GM23338 (cell line): Measurements from ENCODE around the gene PPP1R7. TPM values are rescaled to one million over a fixed set of nuclear protein-coding genes. Genes with fewer than 3 reads are reported as not detected.

Source experiments
- ATAC-seq: fragments of 200-7000 bp; cut with Tn5 transposase; 3 replicates; pipeline ENCODE4 v1.9.1; 2020
- DNase-seq: peaks from one replicate; pipeline ENCODE4 v3.0.0-alpha.2; 2015; ENCODE audit warnings: low spot score
- H2AFZ ChIP-seq: fragments of 200-600 bp; sonication (generic); 2 replicates; pipeline ENCODE4 v1.8.0; 2016; ENCODE audit warnings: antibody characterized with exemption, mild to moderate bottlenecking, moderate library complexity
- H3F3A ChIP-seq: fragments of 200-600 bp; sonication (generic); replicated peaks from 2 replicates; pipeline ENCODE4 v1.8.0; 2017; ENCODE audit warnings: antibody characterized with exemption, mixed run types, low read depth
- H3K27ac ChIP-seq: fragments of 200-600 bp; sonication (generic); 2 replicates; pipeline ENCODE4 v1.6.1; 2016; ENCODE audit warnings: low read depth
- H3K27me3 ChIP-seq: fragments of 200-600 bp; sonication (generic); 2 replicates; pipeline ENCODE4 v1.8.0; 2016; ENCODE audit warnings: mild to moderate bottlenecking, mixed run types, moderate library complexity; ENCODE audit not compliant: insufficient read depth
- H3K36me3 ChIP-seq: fragments of 200-600 bp; sonication (generic); 2 replicates; pipeline ENCODE4 v1.8.0; 2016; ENCODE audit warnings: mild to moderate bottlenecking; ENCODE audit not compliant: insufficient read depth
- H3K4me1 ChIP-seq: fragments of 200-600 bp; sonication (generic); 2 replicates; pipeline ENCODE4 v1.8.0; 2016; ENCODE audit warnings: mild to moderate bottlenecking, moderate library complexity; ENCODE audit not compliant: insufficient read depth
- H3K4me2 ChIP-seq: fragments of 200-600 bp; sonication (generic); 2 replicates; pipeline ENCODE4 v1.7.1; 2017; ENCODE audit warnings: mixed run types
- H3K4me3 ChIP-seq: fragments of 200-600 bp; sonication (generic); 2 replicates; pipeline ENCODE4 v1.6.1; 2016; ENCODE audit warnings: mixed run types
- H3K79me2 ChIP-seq: fragments of 200-600 bp; sonication (generic); replicated peaks from 2 replicates; pipeline ENCODE4 v1.8.0; 2017; ENCODE audit warnings: mild to moderate bottlenecking; ENCODE audit not compliant: insufficient read depth
- H3K9me2 ChIP-seq: fragments of 200-600 bp; sonication (generic); 2 replicates; pipeline ENCODE4 v1.8.0; 2017; ENCODE audit not compliant: insufficient read depth
- H4K20me1 ChIP-seq: fragments of 200-600 bp; sonication (generic); replicated peaks from 2 replicates; pipeline ENCODE4 v1.8.0; 2017; ENCODE audit warnings: mild to moderate bottlenecking; ENCODE audit not compliant: insufficient read depth
- H3K27ac Mint-ChIP-seq: 2 replicates; pipeline ENCODE4 v1.8.0; 2020; ENCODE audit warnings: inconsistent platforms, mild to moderate bottlenecking, moderate library complexity, mixed read lengths
- H3K27me3 Mint-ChIP-seq: 3 replicates; pipeline ENCODE4 v1.8.0; 2022; ENCODE audit warnings: low read depth, mild to moderate bottlenecking, moderate library complexity, mixed read lengths, inconsistent platforms; ENCODE audit not compliant: insufficient read depth, poor library complexity
- H3K36me3 Mint-ChIP-seq: 3 replicates; pipeline ENCODE4 v1.8.0; 2021; ENCODE audit warnings: low read depth, mild to moderate bottlenecking, inconsistent platforms, moderate library complexity, mixed read lengths
- H3K4me1 Mint-ChIP-seq: 3 replicates; pipeline ENCODE4 v1.8.0; 2020; ENCODE audit warnings: mild to moderate bottlenecking, inconsistent platforms, mixed read lengths
- H3K4me3 Mint-ChIP-seq: 3 replicates; pipeline ENCODE4 v1.8.0; 2021; ENCODE audit warnings: moderate library complexity, mild to moderate bottlenecking, inconsistent platforms, mixed read lengths
- H3K9me3 Mint-ChIP-seq: 3 replicates; pipeline ENCODE4 v1.8.0; 2020; ENCODE audit warnings: moderate library complexity, mild to moderate bottlenecking, inconsistent platforms, mixed read lengths
- CREB1 ChIP-seq: fragments of 250-450 bp; sonication (Bioruptor Pico); IDR thresholded peaks from 2 replicates; pipeline ENCODE4 v1.5.0; 2020; ENCODE audit warnings: low read depth, mild to moderate bottlenecking, moderate library complexity
- EZH2 ChIP-seq: fragments of 200-600 bp; sonication (generic); IDR thresholded peaks from one replicate; pipeline ENCODE4 v1.8.0; 2017; ENCODE audit warnings: antibody characterized with exemption, mild to moderate bottlenecking, low read depth; ENCODE audit not compliant: unreplicated experiment
- EZH2phosphoT487 ChIP-seq: fragments of 200-600 bp; sonication (generic); IDR thresholded peaks from one replicate; pipeline ENCODE4 v1.8.1; 2018; ENCODE audit warnings: antibody characterized with exemption; ENCODE audit not compliant: unreplicated experiment
- POLR2AphosphoS5 ChIP-seq: IDR thresholded peaks from 2 replicates; pipeline ENCODE4 v1.6.1; 2016; ENCODE audit warnings: antibody characterized with exemption, low read depth
- ZNF114 ChIP-seq: fragments of 250-450 bp; sonication (Bioruptor Pico); IDR thresholded peaks from 2 replicates; pipeline ENCODE4 v1.5.0; 2020; ENCODE audit warnings: mild to moderate bottlenecking, moderate library complexity
- ZNF331 ChIP-seq: fragments of 250-450 bp; sonication (Bioruptor Pico); IDR thresholded peaks from 2 replicates; pipeline ENCODE4 v1.5.0; 2020; ENCODE audit warnings: low read depth, mild to moderate bottlenecking, moderate library complexity
- polyA plus RNA-seq: library from polyadenylated mRNA; unstranded; fragments of >200 nt; fragmentation: Nextera tagmentation; extraction: Ambion mirVana; gene quantifications from 2 replicates; pipeline ENCODE4 v1.2.1, GENCODE V29; 2016
- total RNA-seq: library from RNA; depleted of rRNA; stranded (reverse); fragments of >200 nt; shearing (Covaris generic); gene quantifications from 2 replicates; pipeline ENCODE4 v1.2.3, GENCODE V29; 2014
- TF ChIP-seq, protein P1 (sequence below): IDR thresholded peaks from 2 replicates; pipeline ENCODE4 v1.6.1; 2016; ENCODE audit warnings: antibody characterized with exemption
- TF ChIP-seq, protein P2 (sequence below), 2 experiments: fragments of 200-600 bp in 1 of 2; sonication (generic) in 1 of 2; conservative IDR thresholded peaks; 2 replicates each; pipeline versions ENCODE4 v1.5.1 to v1.6.1; 2016 to 2017; ENCODE audit warnings: antibody characterized with exemption in 2 of 2, low read depth in 2 of 2, mild to moderate bottlenecking in 2 of 2, moderate library complexity in 1 of 2
- TF ChIP-seq, protein P3 (sequence below): IDR thresholded peaks from one replicate; pipeline ENCODE4 v1.6.1; 2018; ENCODE audit warnings: antibody characterized with exemption; ENCODE audit not compliant: unreplicated experiment
- TF ChIP-seq, protein P4 (sequence below): fragments of 250-450 bp; sonication (Bioruptor Pico); IDR thresholded peaks from 2 replicates; pipeline ENCODE4 v1.5.0; 2020; ENCODE audit warnings: mild to moderate bottlenecking, moderate library complexity

Gene PPP1R7
- total and polyA plus RNA-seq, 2 experiments from 2014 or later: 48.2 to 94.3 TPM

DNA sequence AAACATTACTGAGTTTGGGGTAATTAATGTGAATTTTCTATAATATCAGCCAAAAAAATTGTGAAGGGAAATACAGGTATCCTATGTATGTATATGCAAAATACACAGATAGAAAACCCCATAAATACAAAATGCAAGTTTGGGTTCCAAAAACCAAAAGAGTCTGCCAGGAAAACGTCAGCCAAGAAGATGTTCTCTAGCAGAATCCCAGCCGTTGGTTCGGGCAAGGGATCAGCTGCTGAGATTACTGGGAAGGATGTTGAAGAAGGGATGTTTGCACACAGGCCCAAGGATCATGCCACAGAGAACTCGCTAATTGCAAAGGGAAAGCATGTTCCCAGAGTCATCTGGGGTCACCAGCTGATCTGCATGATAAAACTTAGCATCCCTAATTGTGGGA lies 28.7 kb downstream of the PPP1R7 start (continued):
- TF ChIP-seq ZNF331 (CRISPR knock-in tag) (no peak), EZH2 (no peak), POLR2AphosphoS5 (no peak), CREB1 (CRISPR knock-in tag) (no peak), EZH2phosphoT487 (no peak), ZNF114 (CRISPR knock-in tag) (no peak)
- TF ChIP-seq, protein P1, sequence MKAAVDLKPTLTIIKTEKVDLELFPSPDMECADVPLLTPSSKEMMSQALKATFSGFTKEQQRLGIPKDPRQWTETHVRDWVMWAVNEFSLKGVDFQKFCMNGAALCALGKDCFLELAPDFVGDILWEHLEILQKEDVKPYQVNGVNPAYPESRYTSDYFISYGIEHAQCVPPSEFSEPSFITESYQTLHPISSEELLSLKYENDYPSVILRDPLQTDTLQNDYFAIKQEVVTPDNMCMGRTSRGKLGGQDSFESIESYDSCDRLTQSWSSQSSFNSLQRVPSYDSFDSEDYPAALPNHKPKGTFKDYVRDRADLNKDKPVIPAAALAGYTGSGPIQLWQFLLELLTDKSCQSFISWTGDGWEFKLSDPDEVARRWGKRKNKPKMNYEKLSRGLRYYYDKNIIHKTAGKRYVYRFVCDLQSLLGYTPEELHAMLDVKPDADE: no peak
- TF ChIP-seq, protein P2, sequence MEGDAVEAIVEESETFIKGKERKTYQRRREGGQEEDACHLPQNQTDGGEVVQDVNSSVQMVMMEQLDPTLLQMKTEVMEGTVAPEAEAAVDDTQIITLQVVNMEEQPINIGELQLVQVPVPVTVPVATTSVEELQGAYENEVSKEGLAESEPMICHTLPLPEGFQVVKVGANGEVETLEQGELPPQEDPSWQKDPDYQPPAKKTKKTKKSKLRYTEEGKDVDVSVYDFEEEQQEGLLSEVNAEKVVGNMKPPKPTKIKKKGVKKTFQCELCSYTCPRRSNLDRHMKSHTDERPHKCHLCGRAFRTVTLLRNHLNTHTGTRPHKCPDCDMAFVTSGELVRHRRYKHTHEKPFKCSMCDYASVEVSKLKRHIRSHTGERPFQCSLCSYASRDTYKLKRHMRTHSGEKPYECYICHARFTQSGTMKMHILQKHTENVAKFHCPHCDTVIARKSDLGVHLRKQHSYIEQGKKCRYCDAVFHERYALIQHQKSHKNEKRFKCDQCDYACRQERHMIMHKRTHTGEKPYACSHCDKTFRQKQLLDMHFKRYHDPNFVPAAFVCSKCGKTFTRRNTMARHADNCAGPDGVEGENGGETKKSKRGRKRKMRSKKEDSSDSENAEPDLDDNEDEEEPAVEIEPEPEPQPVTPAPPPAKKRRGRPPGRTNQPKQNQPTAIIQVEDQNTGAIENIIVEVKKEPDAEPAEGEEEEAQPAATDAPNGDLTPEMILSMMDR (conservative IDR thresholded peaks at IDR 0.05; ENCODE audit: low read depth in 2 of 2): no peak

DNA sequence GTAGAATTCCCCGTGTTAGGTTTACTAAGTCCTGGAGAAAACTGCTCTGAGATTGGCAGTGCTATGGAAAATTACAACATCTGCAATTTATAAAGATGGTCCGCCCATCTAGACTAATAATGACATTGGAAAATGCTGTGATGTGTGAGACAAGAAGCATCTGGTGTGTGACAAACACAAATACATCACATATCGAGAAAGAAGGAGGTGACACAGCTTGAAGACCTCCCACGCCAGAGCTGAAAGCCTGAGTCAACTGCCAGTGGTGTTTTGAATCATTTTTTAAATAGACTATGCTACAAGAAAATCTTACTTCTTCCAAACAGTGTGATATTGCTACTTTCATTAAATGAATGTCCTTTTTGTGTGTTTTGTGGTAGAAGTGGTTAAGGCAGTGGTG lies 29.6 kb downstream of the PPP1R7 start:
- Mint-ChIP-seq H3K4me1 (peaks cover 13% of the 10 kb centered on the region; the same call in 2 of the 3 replicates), H3K36me3 (peaks cover 6% of the 10 kb centered on the region; the same call in 2 of the 3 replicates), H3K4me3 (no peak overlapping the region), H3K27ac (no peak overlapping the region), H3K27me3 (peaks cover 5% of the 10 kb centered on the region), H3K9me3 (no peaks in the 10 kb centered on the region)
- H3K27me3 ChIP-seq: no peaks in the 10 kb centered on the region
- ATAC-seq: no peak
- H4K20me1 ChIP-seq: no peaks in the 10 kb centered on the region
- no peak overlapping the region for H3K27ac ChIP-seq
- H3K36me3 ChIP-seq: no peaks in the 10 kb centered on the region
- H3K4me2 ChIP-seq: no peak overlapping the region
- no peaks in the 10 kb centered on the region for H3F3A ChIP-seq
- DNase-seq: no peak
- no peaks in the 10 kb centered on the region for H3K9me2 ChIP-seq
- H2AFZ ChIP-seq: no peak overlapping the region
- H3K4me1 ChIP-seq: no peaks in the 10 kb centered on the region
- no peak overlapping the region for H3K4me3 ChIP-seq
- H3K79me2 ChIP-seq: no peaks in the 10 kb centered on the region
- TF ChIP-seq EZH2: no peak
- TF ChIP-seq, protein P3, sequence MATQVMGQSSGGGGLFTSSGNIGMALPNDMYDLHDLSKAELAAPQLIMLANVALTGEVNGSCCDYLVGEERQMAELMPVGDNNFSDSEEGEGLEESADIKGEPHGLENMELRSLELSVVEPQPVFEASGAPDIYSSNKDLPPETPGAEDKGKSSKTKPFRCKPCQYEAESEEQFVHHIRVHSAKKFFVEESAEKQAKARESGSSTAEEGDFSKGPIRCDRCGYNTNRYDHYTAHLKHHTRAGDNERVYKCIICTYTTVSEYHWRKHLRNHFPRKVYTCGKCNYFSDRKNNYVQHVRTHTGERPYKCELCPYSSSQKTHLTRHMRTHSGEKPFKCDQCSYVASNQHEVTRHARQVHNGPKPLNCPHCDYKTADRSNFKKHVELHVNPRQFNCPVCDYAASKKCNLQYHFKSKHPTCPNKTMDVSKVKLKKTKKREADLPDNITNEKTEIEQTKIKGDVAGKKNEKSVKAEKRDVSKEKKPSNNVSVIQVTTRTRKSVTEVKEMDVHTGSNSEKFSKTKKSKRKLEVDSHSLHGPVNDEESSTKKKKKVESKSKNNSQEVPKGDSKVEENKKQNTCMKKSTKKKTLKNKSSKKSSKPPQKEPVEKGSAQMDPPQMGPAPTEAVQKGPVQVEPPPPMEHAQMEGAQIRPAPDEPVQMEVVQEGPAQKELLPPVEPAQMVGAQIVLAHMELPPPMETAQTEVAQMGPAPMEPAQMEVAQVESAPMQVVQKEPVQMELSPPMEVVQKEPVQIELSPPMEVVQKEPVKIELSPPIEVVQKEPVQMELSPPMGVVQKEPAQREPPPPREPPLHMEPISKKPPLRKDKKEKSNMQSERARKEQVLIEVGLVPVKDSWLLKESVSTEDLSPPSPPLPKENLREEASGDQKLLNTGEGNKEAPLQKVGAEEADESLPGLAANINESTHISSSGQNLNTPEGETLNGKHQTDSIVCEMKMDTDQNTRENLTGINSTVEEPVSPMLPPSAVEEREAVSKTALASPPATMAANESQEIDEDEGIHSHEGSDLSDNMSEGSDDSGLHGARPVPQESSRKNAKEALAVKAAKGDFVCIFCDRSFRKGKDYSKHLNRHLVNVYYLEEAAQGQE: no peak
- TF ChIP-seq, protein P1: no peak
- TF ChIP-seq, protein P4, sequence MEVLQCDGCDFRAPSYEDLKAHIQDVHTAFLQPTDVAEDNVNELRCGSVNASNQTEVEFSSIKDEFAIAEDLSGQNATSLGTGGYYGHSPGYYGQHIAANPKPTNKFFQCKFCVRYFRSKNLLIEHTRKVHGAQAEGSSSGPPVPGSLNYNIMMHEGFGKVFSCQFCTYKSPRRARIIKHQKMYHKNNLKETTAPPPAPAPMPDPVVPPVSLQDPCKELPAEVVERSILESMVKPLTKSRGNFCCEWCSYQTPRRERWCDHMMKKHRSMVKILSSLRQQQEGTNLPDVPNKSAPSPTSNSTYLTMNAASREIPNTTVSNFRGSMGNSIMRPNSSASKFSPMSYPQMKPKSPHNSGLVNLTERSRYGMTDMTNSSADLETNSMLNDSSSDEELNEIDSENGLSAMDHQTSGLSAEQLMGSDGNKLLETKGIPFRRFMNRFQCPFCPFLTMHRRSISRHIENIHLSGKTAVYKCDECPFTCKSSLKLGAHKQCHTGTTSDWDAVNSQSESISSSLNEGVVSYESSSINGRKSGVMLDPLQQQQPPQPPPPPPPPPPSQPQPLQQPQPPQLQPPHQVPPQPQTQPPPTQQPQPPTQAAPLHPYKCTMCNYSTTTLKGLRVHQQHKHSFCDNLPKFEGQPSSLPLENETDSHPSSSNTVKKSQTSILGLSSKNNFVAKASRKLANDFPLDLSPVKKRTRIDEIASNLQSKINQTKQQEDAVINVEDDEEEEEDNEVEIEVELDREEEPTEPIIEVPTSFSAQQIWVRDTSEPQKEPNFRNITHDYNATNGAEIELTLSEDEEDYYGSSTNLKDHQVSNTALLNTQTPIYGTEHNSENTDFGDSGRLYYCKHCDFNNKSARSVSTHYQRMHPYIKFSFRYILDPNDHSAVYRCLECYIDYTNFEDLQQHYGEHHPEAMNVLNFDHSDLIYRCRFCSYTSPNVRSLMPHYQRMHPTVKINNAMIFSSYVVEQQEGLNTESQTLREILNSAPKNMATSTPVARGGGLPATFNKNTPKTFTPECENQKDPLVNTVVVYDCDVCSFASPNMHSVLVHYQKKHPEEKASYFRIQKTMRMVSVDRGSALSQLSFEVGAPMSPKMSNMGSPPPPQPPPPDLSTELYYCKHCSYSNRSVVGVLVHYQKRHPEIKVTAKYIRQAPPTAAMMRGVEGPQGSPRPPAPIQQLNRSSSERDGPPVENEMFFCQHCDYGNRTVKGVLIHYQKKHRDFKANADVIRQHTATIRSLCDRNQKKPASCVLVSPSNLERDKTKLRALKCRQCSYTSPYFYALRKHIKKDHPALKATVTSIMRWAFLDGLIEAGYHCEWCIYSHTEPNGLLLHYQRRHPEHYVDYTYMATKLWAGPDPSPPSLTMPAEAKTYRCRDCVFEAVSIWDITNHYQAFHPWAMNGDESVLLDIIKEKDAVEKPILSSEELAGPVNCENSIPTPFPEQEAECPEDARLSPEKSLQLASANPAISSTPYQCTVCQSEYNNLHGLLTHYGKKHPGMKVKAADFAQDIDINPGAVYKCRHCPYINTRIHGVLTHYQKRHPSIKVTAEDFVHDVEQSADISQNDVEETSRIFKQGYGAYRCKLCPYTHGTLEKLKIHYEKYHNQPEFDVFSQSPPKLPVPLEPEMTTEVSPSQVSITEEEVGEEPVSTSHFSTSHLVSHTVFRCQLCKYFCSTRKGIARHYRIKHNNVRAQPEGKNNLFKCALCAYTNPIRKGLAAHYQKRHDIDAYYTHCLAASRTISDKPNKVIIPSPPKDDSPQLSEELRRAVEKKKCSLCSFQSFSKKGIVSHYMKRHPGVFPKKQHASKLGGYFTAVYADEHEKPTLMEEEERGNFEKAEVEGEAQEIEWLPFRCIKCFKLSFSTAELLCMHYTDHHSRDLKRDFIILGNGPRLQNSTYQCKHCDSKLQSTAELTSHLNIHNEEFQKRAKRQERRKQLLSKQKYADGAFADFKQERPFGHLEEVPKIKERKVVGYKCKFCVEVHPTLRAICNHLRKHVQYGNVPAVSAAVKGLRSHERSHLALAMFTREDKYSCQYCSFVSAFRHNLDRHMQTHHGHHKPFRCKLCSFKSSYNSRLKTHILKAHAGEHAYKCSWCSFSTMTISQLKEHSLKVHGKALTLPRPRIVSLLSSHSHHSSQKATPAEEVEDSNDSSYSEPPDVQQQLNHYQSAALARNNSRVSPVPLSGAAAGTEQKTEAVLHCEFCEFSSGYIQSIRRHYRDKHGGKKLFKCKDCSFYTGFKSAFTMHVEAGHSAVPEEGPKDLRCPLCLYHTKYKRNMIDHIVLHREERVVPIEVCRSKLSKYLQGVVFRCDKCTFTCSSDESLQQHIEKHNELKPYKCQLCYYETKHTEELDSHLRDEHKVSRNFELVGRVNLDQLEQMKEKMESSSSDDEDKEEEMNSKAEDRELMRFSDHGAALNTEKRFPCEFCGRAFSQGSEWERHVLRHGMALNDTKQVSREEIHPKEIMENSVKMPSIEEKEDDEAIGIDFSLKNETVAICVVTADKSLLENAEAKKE (CRISPR knock-in tag): no peak
